NCI-H748 (cell line): Measurements from ENCODE around the gene TBX18.

Experiments
- DNase-seq: peaks from one replicate; lab custom pipeline; 2025; ENCODE audit not compliant: unreplicated experiment; lab: John Stamatoyannopoulos, UW

The TBX18 gene

DNA sequence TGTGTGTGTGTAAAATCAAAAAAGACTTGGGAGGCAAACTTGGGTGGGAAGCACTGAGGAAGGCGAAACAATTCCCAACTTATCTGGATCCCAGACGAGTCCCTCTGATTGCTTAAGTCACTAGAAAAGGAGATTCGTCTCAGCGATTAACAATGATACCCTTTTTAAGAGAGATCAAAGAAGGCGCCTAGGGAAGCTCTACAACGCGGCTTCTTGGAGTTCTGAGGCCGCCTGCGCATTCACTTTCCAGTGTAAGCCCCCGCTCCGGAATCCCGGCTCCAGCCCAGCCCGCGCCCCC is 8.7 kb upstream of the TBX18 start:
- DNase-seq = no peak

DNA sequence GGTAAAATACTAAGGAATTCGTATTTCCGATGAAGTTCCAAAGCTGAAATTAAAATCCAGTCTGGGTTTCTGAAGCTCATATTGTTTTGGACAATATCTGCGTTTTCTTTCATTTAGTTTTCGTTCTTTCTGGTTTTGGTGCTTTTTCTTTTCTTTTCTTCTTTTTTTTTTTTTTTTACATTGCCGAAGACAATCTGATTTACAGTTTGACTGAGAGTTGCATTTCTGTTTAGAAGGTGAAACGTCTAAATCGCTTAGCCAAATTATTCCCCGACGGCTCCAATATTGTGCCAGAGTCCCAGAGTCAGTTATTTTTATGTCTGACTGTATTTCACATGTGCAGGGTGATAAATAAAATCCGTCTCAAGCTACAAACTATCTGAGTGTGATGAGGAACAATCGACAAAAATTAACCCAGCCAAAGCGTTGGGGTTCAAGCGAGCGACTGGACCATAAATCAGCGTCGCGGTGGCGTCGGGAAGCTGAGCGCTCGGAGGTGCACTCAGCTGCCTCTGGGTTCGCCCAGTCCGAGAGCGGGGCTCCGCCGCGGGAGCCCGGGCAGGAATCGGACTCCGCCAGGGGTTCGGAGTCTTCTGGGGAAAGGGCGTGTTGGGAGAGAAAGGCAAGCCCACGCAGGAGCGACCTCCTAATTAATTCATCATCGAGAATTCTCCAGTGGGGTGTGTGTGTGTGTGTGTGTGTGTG is 8.2 kb upstream of the TBX18 start:
- DNase-seq = no peak

DNA sequence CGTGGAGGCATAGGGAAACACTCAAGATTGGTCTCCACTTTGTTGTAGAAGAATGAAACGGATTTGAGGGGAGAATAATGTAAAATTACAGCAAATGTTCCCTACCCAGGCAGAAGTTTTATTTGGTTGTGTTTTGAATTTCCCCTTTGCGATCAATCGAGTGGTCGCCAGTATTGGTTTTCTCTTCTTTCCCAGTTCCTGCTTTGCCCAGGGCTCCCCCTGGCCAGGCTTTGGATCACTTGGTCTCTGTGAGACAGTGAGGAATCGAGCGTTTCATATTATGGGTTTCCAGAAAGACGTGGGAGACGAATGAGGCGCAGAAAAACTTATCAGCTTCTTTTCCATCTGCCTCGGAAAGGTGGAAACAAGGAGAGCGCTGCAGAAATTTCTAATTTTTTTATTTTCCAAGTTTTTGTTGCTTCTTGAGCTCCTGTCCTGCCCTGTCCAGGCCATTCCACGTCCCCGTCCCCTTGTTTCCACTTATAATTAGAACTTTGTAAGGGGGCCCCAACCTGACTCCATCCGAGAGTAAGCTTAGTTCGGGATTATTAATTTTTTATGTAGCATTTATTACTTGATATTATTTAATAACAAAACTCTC is 7.5 kb upstream of the TBX18 start:
- no peak for DNase-seq

DNA sequence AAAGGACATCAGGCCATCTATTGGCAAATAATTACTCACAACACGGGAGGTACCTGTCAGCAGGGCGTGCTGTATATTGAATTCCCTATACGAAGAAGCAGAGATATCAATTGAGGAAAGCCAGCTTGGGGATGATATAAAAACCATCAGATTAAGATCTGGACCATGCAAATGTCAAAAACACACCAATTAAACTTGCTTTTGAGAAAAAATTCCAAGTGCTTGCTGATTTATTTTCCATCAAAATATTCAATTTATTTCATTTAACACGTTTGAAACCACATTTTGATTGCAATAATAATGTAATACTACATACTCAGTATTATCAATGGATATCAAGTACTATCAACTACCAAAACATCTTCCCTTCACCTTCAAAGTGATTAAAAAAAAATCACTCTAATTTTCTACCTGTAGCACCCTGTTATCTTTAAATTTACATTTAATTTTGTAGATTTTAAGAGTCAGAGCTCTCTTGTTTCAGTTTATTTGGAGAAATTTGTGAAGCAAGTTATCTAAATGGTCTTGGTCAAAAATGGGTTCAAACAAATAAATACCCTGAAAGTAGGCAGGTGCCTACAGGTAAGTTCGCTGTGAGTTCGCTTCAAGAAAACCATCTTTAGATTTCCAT is 6.8 kb upstream of the TBX18 start:
- peak; percentile 9 for DNase-seq

DNA sequence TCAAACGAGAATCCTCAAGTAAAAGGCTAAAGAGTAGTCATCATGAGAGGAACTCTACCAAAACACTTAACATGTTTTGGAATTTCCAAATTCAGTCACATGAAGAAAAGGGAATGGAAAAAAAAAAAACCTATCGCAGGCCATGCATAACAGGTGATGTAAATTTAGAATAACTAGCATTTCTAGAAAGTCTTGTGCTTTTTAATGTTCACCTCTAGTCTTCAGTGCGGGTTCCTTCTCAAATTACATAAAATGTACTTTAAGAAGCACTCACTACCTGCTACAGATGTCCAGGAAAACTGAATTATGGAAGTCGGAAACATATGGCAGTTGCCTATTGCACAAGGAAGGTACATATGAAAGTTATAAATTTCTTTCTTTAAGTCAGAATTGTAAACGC is 6.1 kb upstream of the TBX18 start:
- DNase-seq = no peak

DNA sequence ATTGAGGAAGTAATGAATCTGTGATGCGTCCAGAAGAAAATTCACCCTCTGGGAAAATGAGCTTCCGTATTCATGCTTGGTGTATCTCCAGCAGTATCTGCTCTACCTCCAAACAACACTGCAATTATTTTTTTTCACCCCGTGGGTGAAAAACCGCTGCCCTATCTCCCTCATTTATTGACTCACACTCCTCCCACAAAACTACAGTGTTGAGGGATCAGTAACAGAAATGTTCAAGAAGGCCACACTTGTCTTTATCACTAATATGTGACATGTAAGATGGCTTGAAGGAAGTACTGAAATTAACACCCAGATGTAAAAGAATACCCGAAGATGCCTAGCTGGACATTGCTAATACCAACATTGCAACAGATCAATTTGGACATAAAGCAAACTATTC is 4.9 kb upstream of the TBX18 start:
- DNase-seq = no peak

DNA sequence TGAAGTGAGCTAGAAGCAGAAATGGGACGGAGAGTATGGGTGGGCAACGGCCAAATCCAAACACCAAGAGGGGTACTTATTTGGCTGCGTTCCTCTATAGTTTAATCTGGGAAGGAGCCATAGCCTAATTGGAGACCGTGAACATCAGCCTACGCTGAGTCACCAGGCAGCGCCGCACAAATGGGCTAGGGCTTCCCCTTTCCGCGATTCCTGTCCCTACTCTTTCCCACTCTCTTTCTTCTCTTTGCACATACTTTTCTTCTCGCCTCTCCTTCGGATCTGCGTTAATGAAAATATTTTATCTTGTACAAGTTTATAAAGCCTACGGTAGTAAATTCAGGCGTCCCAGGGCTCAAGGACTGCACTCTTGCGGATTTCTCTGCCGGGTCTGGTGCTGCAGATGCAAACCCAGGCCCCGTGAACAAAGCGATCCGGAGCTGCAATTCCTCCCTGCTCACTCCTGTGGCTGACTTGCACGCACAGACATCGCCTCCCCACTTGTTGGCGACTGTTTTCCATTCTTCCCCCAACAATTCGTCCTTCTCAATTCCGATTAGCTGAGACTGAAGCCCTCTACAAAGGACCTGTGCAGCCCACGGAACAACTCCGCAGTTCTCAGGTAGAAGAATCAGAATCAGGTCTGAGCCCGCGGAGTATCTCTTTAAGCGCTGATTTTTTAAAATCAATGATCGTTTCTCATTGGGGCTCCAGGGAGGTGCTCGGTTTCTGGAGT is 4.2 kb upstream of the TBX18 start:
- no peak for DNase-seq

DNA sequence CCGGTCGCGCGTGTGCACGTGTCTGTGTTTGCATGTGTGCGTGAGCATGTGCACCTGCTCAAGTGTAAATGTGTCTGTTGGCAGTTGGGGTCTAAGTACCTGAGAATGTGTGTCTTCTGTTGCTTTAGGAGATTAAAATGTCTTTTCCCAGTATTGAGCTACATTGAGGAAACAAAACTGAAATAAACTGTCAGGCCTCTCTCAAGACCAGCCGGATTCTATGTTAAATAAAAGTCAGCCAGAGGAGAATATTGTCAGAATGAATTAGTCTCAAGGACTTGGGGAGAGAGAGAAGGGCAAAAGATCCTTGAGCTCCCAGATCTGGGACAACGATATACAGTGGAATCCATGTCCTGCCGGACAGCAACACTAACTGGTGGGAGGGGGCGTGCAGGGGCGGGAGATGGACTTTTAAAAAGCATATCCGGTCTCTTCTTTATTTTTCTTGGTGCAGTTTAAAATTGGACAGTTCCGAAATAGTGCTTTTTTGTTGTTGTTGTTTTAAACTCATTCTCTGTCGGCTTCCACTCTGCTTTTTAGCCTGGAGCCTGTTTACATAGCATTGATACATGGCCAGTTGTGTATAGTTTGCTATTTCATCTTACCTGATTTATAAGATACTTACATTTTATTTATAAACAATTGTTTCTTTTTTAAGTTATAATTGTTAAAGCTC is 3.3 kb upstream of the TBX18 start:
- DNase-seq = no peak

DNA sequence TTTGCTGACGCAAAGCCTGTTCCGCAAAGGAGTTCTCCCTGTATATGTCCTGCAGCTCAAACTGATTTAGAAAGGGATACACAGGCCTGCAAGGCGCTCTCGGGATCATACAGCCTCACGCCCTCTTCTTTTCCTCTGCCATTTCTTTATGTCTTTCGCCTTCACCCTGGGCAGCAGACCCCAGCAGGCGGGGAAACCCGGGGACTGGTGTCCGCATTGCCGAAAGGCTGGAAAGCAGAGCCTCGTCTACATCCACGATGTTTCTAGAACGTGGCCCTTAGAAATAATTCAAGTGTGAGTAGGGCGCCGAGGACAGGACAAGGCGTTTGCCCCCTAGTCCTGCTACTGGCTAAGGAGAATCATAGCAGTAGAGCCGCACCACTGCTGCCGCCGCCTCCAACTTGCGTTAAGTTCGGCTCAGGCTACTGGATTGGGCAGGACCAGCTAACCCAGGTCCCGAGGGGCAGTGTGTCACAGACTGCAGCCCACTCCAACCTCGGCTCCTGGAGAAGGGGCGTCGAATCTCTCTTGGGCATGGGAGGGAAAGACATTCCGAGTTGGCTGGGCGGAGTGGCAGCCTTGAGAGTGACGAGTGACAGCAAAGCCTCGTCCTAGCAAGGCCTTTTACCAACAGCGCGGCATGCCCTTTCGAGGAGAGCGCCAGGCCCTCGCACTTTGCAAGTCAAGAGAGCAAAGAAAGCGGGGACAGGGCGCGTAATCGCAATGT is 2.6 kb upstream of the TBX18 start:
- no peak for DNase-seq

DNA sequence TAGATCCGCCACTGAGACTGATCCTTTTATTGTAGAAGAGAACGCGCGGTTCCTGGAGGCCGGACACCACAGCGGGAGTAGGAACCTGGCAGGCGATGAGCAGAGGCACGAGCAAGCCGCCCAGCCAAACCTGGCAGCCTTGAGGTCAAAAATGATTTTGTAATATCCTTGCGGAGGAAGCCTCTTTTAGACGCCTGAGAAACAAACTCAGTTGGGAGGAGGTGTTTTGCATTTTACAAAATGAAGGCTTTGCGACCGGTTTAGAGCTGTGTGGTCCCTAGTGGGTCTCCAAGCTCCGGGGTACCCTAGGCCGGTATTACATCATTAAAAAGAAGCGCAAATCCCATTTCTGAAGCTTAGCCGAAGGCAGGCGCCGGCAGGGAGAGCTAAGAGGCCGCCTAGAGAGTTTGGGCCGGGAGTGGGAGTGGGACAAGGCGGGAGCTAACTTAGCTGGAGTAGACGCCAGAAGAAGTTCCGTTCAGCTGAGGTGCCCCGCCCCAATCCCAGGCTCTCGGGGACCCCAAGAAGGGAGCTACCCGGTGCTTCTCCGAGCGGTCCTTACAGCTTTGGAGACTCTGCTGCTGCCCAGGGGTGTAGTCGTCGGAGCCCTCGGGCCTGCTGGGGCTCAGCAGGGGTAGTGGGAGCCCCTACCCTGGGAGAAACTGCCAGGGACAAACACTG is 1.9 kb upstream of the TBX18 start:
- no peak for DNase-seq

DNA sequence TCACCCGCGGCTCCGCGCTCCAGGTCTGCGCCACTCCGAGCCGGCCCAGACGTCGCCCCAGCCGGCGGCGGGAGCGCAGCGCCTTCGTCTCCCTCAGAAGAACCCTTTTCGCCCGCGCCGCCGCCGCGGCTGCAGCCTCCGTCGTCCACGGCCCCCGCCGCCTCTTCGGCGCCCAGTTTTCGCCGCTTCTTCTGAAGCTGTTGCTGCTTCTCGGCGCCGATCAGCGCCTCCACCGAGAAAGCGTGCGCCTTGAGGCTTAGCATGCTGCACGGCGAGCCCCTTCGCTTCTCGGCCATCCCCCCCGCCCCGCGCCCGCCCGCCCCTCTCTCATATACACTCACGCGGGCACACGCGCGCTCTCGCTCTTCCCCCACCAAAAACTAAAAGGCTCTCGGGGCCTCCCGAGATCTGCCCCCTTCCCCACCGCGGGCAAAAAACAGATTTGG is 489 bp downstream of the TBX18 start:
- DNase-seq = no peak

DNA sequence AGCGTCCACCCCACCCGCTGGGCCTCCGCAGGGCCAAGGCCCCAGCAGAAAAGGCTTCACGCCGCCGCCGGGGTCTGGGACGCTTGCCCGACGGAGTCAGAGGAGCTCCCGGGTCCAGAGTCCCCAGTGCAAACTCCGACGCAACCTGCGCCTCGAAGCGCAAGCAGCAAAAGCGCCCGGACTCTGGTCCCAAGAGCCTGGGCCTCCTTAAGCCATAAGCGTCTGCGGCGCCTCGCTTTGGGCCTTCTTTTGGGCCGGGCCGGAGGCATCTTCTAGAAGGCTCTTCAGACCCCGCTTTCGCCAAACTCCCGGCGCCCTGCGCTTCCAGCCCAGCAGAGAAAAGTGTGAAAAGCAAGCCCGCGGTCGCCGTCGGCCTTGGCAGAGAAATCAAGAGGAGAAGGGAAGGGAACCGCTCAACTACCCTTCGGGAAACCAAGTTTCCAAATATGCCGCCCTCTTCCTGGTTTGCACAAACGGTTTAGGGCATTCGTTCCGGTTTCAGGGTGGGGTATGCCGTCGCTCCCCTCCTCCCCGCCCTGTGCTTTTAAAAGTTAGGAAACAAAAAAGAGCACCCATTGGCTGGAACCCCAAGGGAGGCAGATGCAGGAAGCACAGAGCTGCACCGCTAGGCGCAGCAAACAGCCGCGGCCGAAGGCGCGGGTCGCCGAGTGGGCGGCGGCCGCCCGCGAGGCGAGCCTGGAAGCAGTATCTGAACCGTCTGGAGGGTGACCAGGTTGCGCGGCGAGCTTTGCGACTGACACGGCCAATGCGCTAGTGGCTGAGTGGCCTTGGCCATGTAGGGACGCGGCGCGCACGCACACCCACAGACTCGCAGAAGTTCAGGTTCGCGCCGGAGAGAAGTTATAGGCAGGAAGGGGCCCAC is 1.2 kb downstream of the TBX18 start:
- no peak for DNase-seq

DNA sequence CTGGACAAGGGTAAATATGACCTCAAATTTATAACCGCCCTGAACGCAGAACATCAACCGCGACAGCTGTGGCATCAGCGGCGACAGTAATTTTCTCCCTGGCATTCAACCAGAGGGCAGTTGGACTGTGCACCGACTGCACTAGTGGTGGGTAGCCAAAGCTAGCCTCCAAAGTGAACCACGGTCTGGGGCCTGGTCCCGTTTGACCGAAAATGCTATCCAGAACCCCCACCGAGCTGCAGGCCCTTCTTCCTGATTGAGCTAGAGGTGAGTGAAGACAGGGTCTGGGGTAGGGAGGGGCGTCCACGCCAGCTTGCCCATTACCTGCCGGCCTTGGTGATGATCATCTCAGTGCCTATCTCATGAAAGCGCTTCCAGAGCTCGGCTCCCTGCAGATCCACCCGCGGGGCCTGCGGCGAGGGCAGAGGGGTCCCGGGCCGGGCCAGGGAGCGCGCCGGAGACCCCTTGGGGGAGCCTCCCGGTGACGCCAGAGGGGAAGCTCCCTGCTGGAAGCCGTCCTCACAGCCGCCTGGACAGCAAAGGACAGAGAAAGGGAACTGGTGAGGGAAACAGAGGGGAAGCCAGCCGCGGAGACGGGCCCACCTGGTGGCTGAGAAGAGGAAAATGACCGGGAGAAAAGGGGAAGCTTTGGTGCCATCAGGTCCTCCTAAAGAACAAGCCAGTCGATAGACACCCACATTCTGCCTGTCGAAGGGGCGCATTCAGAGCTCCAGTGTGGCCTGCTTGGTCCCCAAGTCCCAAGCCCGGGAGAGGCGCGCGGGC is 2.0 kb downstream of the TBX18 start:
- DNase-seq = peak; percentile 19

DNA sequence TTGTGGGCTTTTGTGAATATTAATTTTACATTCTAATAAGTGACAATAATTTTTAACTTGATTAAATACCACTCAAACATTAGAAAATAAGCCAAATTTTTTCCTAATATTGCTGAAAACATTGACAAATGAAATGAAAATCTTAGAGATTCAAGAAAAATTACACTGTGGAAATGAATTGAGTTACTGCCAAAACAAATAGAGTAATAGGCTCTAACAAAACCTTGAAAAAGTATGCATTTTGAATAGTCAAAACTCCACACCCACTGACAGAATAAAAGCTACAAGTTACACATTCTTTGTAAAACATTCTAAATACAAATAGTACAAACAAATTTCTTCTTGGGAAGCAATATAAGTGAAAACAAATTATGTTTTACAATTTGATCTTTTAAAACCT is 5.9 kb downstream of the TBX18 start:
- no peak for DNase-seq

DNA sequence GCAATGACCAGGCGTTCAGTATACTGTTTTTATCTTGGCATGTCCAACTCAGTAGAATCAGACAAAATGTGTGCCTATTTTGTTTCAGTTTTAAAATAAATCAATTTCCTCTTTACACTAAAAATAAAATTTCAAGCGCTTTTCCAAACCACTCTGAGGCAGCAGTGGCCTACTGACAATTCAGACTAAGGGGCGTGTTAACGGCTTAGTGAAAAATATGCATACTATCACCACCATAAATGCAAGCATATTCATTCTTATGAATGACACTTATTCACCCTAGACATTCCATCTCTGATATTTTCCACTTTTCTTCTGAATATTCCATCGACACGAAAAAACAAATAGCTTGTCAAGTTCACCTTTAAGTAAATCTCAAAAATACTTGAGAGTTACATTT is 7.5 kb downstream of the TBX18 start:
- DNase-seq = no peak

DNA sequence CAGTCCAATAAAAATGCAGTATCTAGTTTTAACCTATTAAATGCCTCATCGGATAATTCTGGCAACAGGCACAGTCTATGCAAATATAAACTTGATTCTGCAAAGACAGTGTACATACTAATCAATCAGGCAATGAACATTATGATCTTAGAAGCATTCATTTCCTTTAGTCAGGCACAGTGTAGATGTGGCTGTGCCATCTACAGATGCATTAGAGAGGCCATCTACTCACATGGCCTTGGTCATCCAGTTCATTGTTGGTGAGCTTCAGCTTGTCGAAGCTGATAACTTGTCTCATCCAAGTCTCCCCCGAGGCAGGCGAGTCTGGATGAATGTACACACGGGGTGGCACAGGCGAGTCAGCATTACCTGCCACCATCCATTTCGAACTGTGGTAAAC is 7.9 kb downstream of the TBX18 start:
- no peak for DNase-seq

DNA sequence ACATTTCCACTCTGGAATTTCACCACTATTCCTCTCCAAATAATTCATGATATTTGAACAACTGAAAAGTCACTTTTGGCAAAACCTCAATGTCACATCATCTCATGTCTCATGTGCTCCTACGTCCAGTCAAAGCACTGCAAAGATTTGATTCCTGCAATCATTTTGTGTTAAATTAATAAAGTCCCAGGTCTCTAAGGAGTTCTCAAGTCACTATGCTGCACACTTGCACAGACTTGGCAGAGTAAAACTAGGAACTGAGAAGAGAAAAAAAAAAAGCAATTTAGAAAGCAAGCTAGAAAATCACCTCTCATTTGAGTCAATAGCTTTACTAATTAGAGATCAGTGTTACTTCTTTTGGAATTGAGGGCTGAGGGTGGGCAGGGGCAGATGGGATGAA is 11.2 kb downstream of the TBX18 start:
- no peak for DNase-seq

DNA sequence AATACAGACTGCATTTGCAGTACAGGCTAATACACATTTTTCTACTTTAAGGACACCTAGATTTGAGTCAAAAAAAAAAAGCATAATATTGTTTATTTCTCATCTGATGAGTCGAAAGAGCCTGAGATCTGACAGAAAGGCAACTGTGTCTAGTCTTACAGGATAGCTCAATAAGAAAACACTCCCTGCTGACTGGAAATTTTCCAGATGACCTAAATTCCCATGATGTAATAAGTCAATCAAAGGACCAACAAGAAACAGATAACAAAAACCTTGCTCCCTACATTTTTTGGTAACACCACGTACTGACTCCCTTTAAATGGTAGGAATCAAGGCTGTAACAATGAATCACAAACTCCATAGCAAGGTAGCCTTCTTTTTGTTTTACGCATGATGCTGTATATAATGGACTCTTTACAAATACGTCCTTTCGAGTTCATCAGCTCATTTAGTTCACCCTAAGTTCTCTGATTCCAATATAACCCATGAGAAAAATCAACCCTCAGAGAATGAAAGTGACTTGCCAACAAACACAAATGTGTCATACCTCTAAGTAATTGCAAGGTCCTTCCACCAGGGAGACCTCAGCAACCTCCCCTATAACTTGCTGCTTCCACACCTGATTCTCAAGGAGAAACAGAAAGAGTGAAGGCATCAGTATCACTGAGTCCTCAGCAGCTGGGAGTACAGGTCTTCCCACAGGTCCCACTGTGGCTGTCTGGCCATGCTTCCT is 12.1 kb downstream of the TBX18 start:
- no peak for DNase-seq
